GM13977 (cell line): Measurements from ENCODE around the gene PALM2AKAP2.

ENCODE experiments used
- DNase-seq: peaks from one replicate; pipeline ENCODE4 v3.0.0; 2012; ENCODE audit warnings: low spot score
- in situ Hi-C: fragments of 300-500 bp; cut with MboI; formaldehyde crosslinking; loops from one replicate; pipeline ENCODE4 v1.12.0; 2022; ENCODE audit warnings: low sequenced_read_pairs, low pct_unique_long_range_greater_than_20kb, mixed read lengths, inconsistent platforms; ENCODE audit not compliant: unreplicated experiment
- TF ChIP-seq, protein P1 (sequence below): IDR thresholded peaks from 2 replicates; pipeline ENCODE4 v1.5.1; 2012; ENCODE audit warnings: mild to moderate bottlenecking, control low read depth; ENCODE audit not compliant: insufficient read depth; ENCODE audit errors: extremely low read depth, missing control alignments

PALM2AKAP2 gene

DNA sequence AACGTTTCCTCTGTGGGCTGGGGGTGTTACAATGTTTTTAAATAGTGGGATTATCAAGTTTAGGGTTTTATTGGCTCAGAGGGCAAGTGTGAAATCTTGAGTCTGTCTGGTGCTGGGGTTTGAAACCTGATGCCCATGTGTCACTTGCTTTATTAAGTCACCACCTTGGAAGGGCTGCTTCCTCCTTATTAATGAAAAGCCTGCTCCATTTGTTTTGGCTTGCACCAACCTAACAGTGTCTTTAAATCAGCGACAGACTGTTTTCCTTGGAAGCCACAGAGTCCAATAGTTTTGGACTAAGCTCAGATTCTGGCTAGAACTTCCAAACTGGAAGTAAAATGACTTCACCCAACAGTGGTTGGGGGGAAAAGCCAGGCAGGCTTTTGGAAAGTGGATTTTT, 10.7 kb upstream of the PALM2AKAP2 start:
- DNase-seq, result no peak
- TF ChIP-seq, protein P1, sequence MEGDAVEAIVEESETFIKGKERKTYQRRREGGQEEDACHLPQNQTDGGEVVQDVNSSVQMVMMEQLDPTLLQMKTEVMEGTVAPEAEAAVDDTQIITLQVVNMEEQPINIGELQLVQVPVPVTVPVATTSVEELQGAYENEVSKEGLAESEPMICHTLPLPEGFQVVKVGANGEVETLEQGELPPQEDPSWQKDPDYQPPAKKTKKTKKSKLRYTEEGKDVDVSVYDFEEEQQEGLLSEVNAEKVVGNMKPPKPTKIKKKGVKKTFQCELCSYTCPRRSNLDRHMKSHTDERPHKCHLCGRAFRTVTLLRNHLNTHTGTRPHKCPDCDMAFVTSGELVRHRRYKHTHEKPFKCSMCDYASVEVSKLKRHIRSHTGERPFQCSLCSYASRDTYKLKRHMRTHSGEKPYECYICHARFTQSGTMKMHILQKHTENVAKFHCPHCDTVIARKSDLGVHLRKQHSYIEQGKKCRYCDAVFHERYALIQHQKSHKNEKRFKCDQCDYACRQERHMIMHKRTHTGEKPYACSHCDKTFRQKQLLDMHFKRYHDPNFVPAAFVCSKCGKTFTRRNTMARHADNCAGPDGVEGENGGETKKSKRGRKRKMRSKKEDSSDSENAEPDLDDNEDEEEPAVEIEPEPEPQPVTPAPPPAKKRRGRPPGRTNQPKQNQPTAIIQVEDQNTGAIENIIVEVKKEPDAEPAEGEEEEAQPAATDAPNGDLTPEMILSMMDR, result no peak
- in situ Hi-C loops, result no loop called here

DNA sequence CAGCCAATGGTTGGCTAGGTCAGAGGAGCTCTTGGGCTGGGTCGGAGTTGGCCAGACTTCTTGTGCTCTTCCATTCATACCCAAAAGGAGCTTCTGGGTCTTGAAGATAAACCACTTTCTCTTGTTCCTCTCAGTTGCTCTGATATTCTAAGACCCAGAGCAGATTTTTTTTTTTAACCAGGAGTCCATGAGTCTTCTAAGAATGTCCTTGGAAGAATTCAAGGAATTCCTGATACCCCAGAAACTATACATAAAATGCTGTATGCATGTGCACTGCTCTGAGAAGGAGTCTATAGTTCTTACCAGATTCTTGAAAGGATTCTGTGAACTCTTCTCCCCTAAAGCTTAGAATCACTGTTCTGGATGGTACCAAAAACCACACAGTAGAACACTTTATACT, 9.9 kb upstream of the PALM2AKAP2 start:
- TF ChIP-seq, protein P1, result no peak
- DNase-seq, result no peak
- in situ Hi-C loops, result no loop called here

DNA sequence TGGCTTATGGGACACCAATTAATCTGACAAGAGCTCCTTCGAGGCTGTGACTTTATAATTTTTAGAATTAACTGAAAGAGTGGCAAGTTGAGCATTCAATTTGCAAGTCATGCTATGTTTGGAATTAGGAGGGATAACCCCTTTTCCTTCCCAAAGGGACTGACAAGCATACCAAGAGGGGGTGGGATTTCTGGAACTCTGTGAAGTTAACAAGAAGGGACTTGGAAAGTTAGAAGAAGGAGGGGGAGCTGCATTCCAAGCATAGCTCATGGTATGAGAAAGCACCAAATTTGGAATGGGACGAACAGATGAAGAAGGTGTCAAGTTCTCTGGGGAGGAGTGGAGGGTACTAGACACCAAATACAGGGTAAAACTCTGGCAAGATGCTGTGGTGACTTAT, 8.9 kb upstream of the PALM2AKAP2 start:
- no peak for DNase-seq
- in situ Hi-C loops, result no loop called here
- TF ChIP-seq, protein P1, result no peak

DNA sequence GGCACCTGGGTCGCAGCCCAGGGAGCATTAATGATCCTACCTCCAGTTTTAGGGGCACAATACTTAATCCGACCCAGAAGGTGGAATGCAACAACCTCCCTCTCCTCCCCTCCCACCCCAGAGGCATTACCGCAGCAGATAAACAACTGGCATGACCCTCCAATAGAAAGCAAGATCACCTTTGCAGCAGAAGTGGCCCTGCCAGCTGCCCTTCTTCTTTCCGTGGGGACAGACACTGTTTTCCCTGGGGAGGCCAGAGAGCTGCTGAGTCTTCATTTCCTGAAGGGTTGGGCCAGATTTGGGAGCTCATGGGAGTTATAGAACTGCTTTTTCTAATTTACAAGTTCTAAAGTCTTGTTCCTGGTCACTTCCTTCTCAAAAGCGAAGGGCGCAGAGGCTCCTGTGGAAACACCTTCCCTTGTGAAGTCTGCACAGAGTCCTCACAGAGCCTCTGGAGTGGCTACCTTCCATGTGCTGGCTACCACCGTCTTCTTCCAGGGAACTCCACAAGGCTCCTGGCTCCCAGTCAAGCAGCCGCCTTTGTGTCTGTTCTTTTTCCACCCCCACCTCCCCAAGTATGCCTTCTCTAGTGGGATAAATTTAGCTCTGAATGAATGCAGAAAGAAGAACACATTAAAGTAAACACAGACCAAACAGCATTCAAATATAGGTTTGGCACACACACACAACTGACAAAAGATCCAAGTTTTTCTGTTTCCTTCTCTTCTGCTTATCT, 8.0 kb upstream of the PALM2AKAP2 start:
- in situ Hi-C loops, result no loop called here
- TF ChIP-seq, protein P1, result no peak
- no peak for DNase-seq

DNA sequence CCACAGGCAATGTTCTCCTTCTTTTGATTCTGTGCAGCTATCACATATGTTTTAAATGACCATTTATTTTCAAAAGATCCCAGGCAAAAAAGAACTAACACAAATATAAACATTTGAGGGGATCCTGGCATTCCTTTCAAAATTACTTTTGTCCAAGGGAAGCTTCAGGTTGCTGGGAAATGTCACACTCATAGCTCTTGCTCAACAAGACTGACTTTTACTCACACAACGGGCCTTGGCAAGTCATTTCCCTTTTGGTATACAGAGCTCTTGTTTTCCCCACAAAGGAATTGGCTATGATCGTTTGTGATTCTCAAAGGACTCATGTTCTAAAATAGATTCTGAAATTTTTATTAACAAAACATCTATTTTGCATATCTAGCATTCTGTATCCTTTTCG, 4.5 kb upstream of the PALM2AKAP2 start:
- no peak for DNase-seq

DNA sequence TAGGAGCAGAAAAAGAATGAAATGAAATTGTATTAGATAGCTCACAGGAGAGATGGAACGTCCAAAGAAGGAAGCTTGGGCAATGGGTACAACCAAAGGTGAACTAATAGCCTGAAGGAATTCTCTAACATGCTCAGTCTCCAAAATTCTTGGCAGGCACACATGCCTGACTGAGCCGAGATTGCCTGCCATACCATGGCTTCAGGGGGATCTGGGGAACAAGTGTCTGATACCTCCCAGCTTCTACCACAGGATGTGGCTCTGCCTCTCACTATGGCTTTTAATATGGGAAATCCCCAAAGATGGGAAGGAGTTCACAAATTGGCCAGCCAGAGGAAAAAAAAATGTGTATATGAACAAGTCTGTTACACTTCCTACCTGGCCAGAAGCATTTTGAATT, 3.6 kb upstream of the PALM2AKAP2 start:
- DNase-seq, result no peak
- in situ Hi-C loops, result no loop called here
- TF ChIP-seq, protein P1, result no peak

More for the DNA sequence above, 4.5 kb upstream of the PALM2AKAP2 start:
- TF ChIP-seq, protein P1, result no peak
- in situ Hi-C loops, result no loop called here
